Thymus (tissue), 11 donors: ENCODE data around the gene OTOP3. TPM values are rescaled to one million over a fixed set of nuclear protein-coding genes. Genes with fewer than 3 reads are reported as not detected.

Experiments used
- DNase-seq, 9 donors: peaks; one replicate each; pipeline ENCODE4 v3.0.0-alpha.2; 2013; ENCODE audit warnings: low spot score in 9 of 9, low read depth in 6 of 9, missing footprints in 1 of 9
- H3K27ac ChIP-seq, 2 donors: one replicate each; pipeline ENCODE4 v1.5.1; 2013; ENCODE audit warnings: control low read depth in 1 of 2, low read depth in 1 of 2, low read length in 1 of 2, mild to moderate bottlenecking in 1 of 2, moderate library complexity in 1 of 2
- H3K27me3 ChIP-seq, 2 donors: one replicate each; pipeline ENCODE4 v1.5.1; 2013; ENCODE audit warnings: low read length in 1 of 2; ENCODE audit not compliant: control insufficient read depth in 2 of 2, insufficient read depth in 1 of 2
- H3K36me3 ChIP-seq, 2 donors: one replicate each; pipeline ENCODE4 v1.5.1; 2013; ENCODE audit warnings: low read length in 1 of 2, mild to moderate bottlenecking in 1 of 2, moderate library complexity in 1 of 2; ENCODE audit not compliant: control insufficient read depth in 2 of 2, insufficient read depth in 2 of 2
- H3K4me1 ChIP-seq, 2 donors: one replicate each; pipeline ENCODE4 v1.5.1; 2013; ENCODE audit warnings: low read length in 2 of 2; ENCODE audit not compliant: control insufficient read depth in 2 of 2, insufficient read depth in 2 of 2
- H3K4me3 ChIP-seq, 2 donors: one replicate each; pipeline ENCODE4 v1.5.1; 2013; ENCODE audit warnings: low read length in 2 of 2, control low read depth in 1 of 2, mild to moderate bottlenecking in 1 of 2
- H3K9me3 ChIP-seq, 2 donors: one replicate each; pipeline ENCODE4 v1.5.1; 2013; ENCODE audit warnings: low read length in 1 of 2, mild to moderate bottlenecking in 1 of 2; ENCODE audit not compliant: control insufficient read depth in 2 of 2, insufficient read depth in 1 of 2
- WGBS: extraction: QIAGEN DNeasy Blood & Tissue Kit; methylation state at CpG from one replicate; pipeline ENCODE4 v1.1.7; 2013; 5-methylcytosine and 5-hydroxymethylcytosine counted together
- polyA plus RNA-seq: library from polyadenylated mRNA; stranded (reverse); fragments of 200-250 nt; gene quantifications from one replicate; pipeline ENCODE4 v1.2.3, GENCODE V29; 2013
- total RNA-seq: library from RNA; stranded (reverse); fragments of 120-200 nt; gene quantifications from one replicate; pipeline ENCODE4 v1.2.4, GENCODE V29; 2013
- donor health status: healthy.

Gene OTOP3
- total and polyA plus RNA-seq, 2 donors = under 0.01 to 0.05 TPM

GRCh38 chr17:74998783-74999182 is 63.1 kb downstream of the OTOP3 start:
- 79% methylated on average over 6 of the region's 6 CpGs for WGBS
- Histone ChIP-seq H3K36me3 (no peaks in the 10 kb centered on the region), H3K27me3 (peaks cover 0 to 2% of the 10 kb centered on the region in 2 donors), H3K4me3 (no peak overlapping the region), H3K4me1 (no peaks in the 10 kb centered on the region), H3K9me3 (no peaks in the 10 kb centered on the region), H3K27ac (no peak overlapping the region)
- no peak for DNase-seq

GRCh38 chr17:74999523-74999922 is 63.8 kb downstream of the OTOP3 start:
- Histone ChIP-seq H3K9me3 (no peaks in the 10 kb centered on the region), H3K4me1 (no peaks in the 10 kb centered on the region), H3K27me3 (peaks cover 0 to 2% of the 10 kb centered on the region in 2 donors), H3K4me3 (no peak overlapping the region), H3K27ac (no peak overlapping the region), H3K36me3 (no peaks in the 10 kb centered on the region)
- 88% methylated on average over 4 of the region's 4 CpGs for WGBS
- no peak for DNase-seq

Other genes with a start within 250 kb of the OTOP3 start
- gene CD300LF, start 223.0 kb upstream of the OTOP3 start, total RNA-seq = 3.4 TPM
- gene CD300LF, start 223.0 kb upstream of the OTOP3 start, polyA plus RNA-seq = 6.0 TPM
- 19.9 TPM for gene RAB37, start 198.6 kb upstream of the OTOP3 start, total RNA-seq
- gene RAB37, start 198.6 kb upstream of the OTOP3 start, polyA plus RNA-seq = 29.3 TPM
- gene NHERF1, start 187.3 kb upstream of the OTOP3 start, total RNA-seq = 49.5 TPM
- 56.6 TPM for gene NHERF1, start 187.3 kb upstream of the OTOP3 start, polyA plus RNA-seq
- gene NAT9, start 159.6 kb upstream of the OTOP3 start, total RNA-seq = 17.8 TPM
- 31.1 TPM for gene NAT9, start 159.6 kb upstream of the OTOP3 start, polyA plus RNA-seq
- 0.05 TPM for gene GRIN2C, start 76.0 kb upstream of the OTOP3 start, total RNA-seq
- 0.07 TPM for gene GRIN2C, start 76.0 kb upstream of the OTOP3 start, polyA plus RNA-seq
- gene FDXR, start 62.9 kb upstream of the OTOP3 start, total RNA-seq = 8.2 TPM
- gene FDXR, start 62.9 kb upstream of the OTOP3 start, polyA plus RNA-seq = 14.1 TPM
- gene FADS6, start 42.3 kb upstream of the OTOP3 start, total RNA-seq = 0.14 TPM
- gene FADS6, start 42.3 kb upstream of the OTOP3 start, polyA plus RNA-seq = 1.0 TPM
- 0.09 TPM for gene USH1G, start 12.6 kb upstream of the OTOP3 start, total RNA-seq
- gene USH1G, start 12.6 kb upstream of the OTOP3 start, polyA plus RNA-seq = 0.14 TPM
- 0.05 TPM for gene OTOP2, start 11.6 kb upstream of the OTOP3 start, total RNA-seq
- gene OTOP2, start 11.6 kb upstream of the OTOP3 start, polyA plus RNA-seq = 0.23 TPM
- gene HID1, start 36.9 kb downstream of the OTOP3 start, total RNA-seq = 1.3 TPM
- gene HID1, start 36.9 kb downstream of the OTOP3 start, polyA plus RNA-seq = 9.9 TPM
- gene CDR2L, start 51.7 kb downstream of the OTOP3 start, total RNA-seq = 0.57 TPM
- gene CDR2L, start 51.7 kb downstream of the OTOP3 start, polyA plus RNA-seq = 1.4 TPM
- gene MRPL58, start 76.8 kb downstream of the OTOP3 start, total RNA-seq = 35.7 TPM
- 40.9 TPM for gene MRPL58, start 76.8 kb downstream of the OTOP3 start, polyA plus RNA-seq
- 288 TPM for gene ATP5PD, start 111.1 kb downstream of the OTOP3 start, total RNA-seq
- 390 TPM for gene ATP5PD, start 111.1 kb downstream of the OTOP3 start, polyA plus RNA-seq
- gene KCTD2, start 111.3 kb downstream of the OTOP3 start, total RNA-seq = 10.0 TPM
- 20.4 TPM for gene KCTD2, start 111.3 kb downstream of the OTOP3 start, polyA plus RNA-seq
- gene SLC16A5, start 152.1 kb downstream of the OTOP3 start, total RNA-seq = 0.76 TPM
- gene SLC16A5, start 152.1 kb downstream of the OTOP3 start, polyA plus RNA-seq = 5.0 TPM
- gene ARMC7, start 174.1 kb downstream of the OTOP3 start, total RNA-seq = 4.3 TPM
- 10.0 TPM for gene ARMC7, start 174.1 kb downstream of the OTOP3 start, polyA plus RNA-seq
- gene NT5C, start 195.8 kb downstream of the OTOP3 start, total RNA-seq = 64.2 TPM
- 103 TPM for gene NT5C, start 195.8 kb downstream of the OTOP3 start, polyA plus RNA-seq
- 92.1 TPM for gene JPT1, start 218.6 kb downstream of the OTOP3 start, total RNA-seq
- 130 TPM for gene JPT1, start 218.6 kb downstream of the OTOP3 start, polyA plus RNA-seq
- 342 TPM for gene SUMO2, start 247.1 kb downstream of the OTOP3 start, total RNA-seq
- 135 TPM for gene SUMO2, start 247.1 kb downstream of the OTOP3 start, polyA plus RNA-seq